Prostate gland (tissue), 2 donors: ENCODE measurements around the gene LMNTD1. TPM values are rescaled to one million over a fixed set of nuclear protein-coding genes. Genes with fewer than 3 reads are reported as not detected.

Experiments
- DNase-seq: peaks from one replicate; pipeline ENCODE4 v3.0.0-alpha.2; 2019; ENCODE audit warnings: low spot score
- H3K27ac ChIP-seq, 2 donors: fragments of 200-600 bp; sonication (generic); 2 replicates each; pipeline ENCODE4 v1.5.1; 2017 to 2019
- H3K27me3 ChIP-seq: fragments of 200-600 bp; sonication (generic); replicated peaks from 2 replicates; pipeline ENCODE4 v1.5.1; 2019; ENCODE audit not compliant: insufficient read depth
- H3K36me3 ChIP-seq, 2 donors: fragments of 200-600 bp; sonication (generic); 1 replicate in 1 of 2; 2 replicates in 1 of 2; pipeline versions ENCODE4 v1.5.1 to v1.8.1; 2017 to 2019
- H3K4me1 ChIP-seq: fragments of 200-600 bp; sonication (generic); replicated peaks from 2 replicates; pipeline ENCODE4 v1.5.1; 2019
- H3K4me3 ChIP-seq, 2 donors: fragments of 200-600 bp; sonication (generic); 2 replicates each; pipeline ENCODE4 v1.5.1; 2017 to 2019
- H3K9me3 ChIP-seq: fragments of 200-600 bp; sonication (generic); 2 replicates; pipeline ENCODE4 v1.5.1; 2017
- CTCF ChIP-seq, 4 experiments: fragments of 200-600 bp in 2 of 4; fragments of 450-650 bp in 2 of 4; sonication (generic) in 2 of 4; IDR thresholded peaks; 1 replicate in 3 of 4; 2 replicates in 1 of 4; pipeline ENCODE4 v1.5.1; 2016 to 2019; ENCODE audit warnings: antibody characterized with exemption in 4 of 4, mild to moderate bottlenecking in 2 of 4, moderate library complexity in 2 of 4
- POLR2A ChIP-seq: fragments of 450-650 bp; IDR thresholded peaks from one replicate; pipeline ENCODE4 v1.6.1; 2016; ENCODE audit warnings: antibody characterized with exemption, mild to moderate bottlenecking
- POLR2AphosphoS5 ChIP-seq: sonication (generic); formaldehyde crosslinking; IDR thresholded peaks from one replicate; pipeline ENCODE4 v1.6.1; 2017; ENCODE audit warnings: antibody characterized with exemption
- WGBS: methylation state at CpG from one replicate; pipeline ENCODE4 v1.1.5; 2018; 5-methylcytosine and 5-hydroxymethylcytosine counted together
- intact Hi-C: fragments of 100-400 bp; cut with DNase I; formaldehyde crosslinking; loops from one replicate; pipeline ENCODE4 v1.14.2; 2022
- total RNA-seq, 2 donors: library from RNA; depleted of rRNA; stranded (reverse); fragments of >200 nt; gene quantifications; one replicate each; pipeline ENCODE4 v1.1.0, GENCODE V29; 2016

The LMNTD1 gene
- total RNA-seq, 2 donors from 2014 or later = 3.5 TPM; not detected in 1

- WGBS = 96% methylated on average over 6 of the region's 6 CpGs
- H3K9me3 ChIP-seq = no peaks in the 10 kb centered on the region
- H3K27ac ChIP-seq = no peak overlapping the region
- H3K4me1 ChIP-seq = no peaks in the 10 kb centered on the region
- no peaks in the 10 kb centered on the region for H3K27me3 ChIP-seq
- H3K4me3 ChIP-seq = no peak overlapping the region
- no peaks in the 10 kb centered on the region for H3K36me3 ChIP-seq
- TF ChIP-seq POLR2A (no peak), CTCF (IDR thresholded peaks at IDR 0.05) (no peak), POLR2AphosphoS5 (no peak)
- intact Hi-C loops = no loop called here
- DNase-seq = no peak
These were observed 3.1 kb upstream of the LMNTD1 start for GRCh38 chr12:25556153-25556552.

GRCh38 chr12:25552681-25553080, 402 bp downstream of the LMNTD1 start:
- H3K4me3 ChIP-seq = no peak overlapping the region
- no peak for DNase-seq
- 82% methylated on average over 3 of the region's 3 CpGs for WGBS
- H3K36me3 ChIP-seq = no peaks in the 10 kb centered on the region
- H3K27ac ChIP-seq = no peak overlapping the region
- H3K9me3 ChIP-seq = no peaks in the 10 kb centered on the region
- H3K27me3 ChIP-seq = no peaks in the 10 kb centered on the region
- H3K4me1 ChIP-seq = no peaks in the 10 kb centered on the region
- TF ChIP-seq POLR2A (no peak), POLR2AphosphoS5 (no peak), CTCF (IDR thresholded peaks at IDR 0.05) (no peak)
- intact Hi-C loops = no loop called here

GRCh38 chr12:25550186-25550585, 2.9 kb downstream of the LMNTD1 start:
- no peak overlapping the region for H3K4me3 ChIP-seq
- WGBS = 53% methylated on average over 3 of the region's 3 CpGs
- TF ChIP-seq POLR2A = no peak
- no peak for TF ChIP-seq CTCF (IDR thresholded peaks at IDR 0.05)
- TF ChIP-seq POLR2AphosphoS5 = no peak

GRCh38 chr12:25549120-25549519, 4.0 kb downstream of the LMNTD1 start:
- no peaks in the 10 kb centered on the region for H3K36me3 ChIP-seq
- DNase-seq = no peak
- H3K9me3 ChIP-seq = no peaks in the 10 kb centered on the region
- no peaks in the 10 kb centered on the region for H3K27me3 ChIP-seq
- TF ChIP-seq POLR2AphosphoS5 (no peak), POLR2A (no peak)
- no peak overlapping the region for H3K27ac ChIP-seq
- no peaks in the 10 kb centered on the region for H3K4me1 ChIP-seq
- intact Hi-C loops = no loop called here
- no peak overlapping the region for H3K4me3 ChIP-seq

More at GRCh38 chr12:25550186-25550585, 2.9 kb downstream of the LMNTD1 start:
- no peak for DNase-seq
- no peaks in the 10 kb centered on the region for H3K4me1 ChIP-seq
- intact Hi-C loops = no loop called here
- no peaks in the 10 kb centered on the region for H3K9me3 ChIP-seq
- no peaks in the 10 kb centered on the region for H3K27me3 ChIP-seq
- H3K27ac ChIP-seq = no peak overlapping the region
- no peaks in the 10 kb centered on the region for H3K36me3 ChIP-seq

GRCh38 chr12:25546318-25546717, 6.8 kb downstream of the LMNTD1 start:
- Histone ChIP-seq H3K4me3 (no peak overlapping the region), H3K4me1 (no peaks in the 10 kb centered on the region), H3K9me3 (no peaks in the 10 kb centered on the region), H3K36me3 (no peaks in the 10 kb centered on the region), H3K27ac (no peak overlapping the region), H3K27me3 (no peaks in the 10 kb centered on the region)
- 61% methylated on average over 2 of the region's 2 CpGs for WGBS
- DNase-seq = no peak
- TF ChIP-seq POLR2A = no peak
- no peak for TF ChIP-seq POLR2AphosphoS5
- TF ChIP-seq CTCF (IDR thresholded peaks at IDR 0.05) = no peak
- intact Hi-C loops = no loop called here
